Loucy (cell line): Measurements from ENCODE around the gene SLC39A8.

Experiments
- EZH2phosphoT487 ChIP-seq: fragments of 200-600 bp; IDR thresholded peaks from 2 replicates; pipeline ENCODE4 v1.6.1; 2018; ENCODE audit warnings: antibody characterized with exemption, mild to moderate bottlenecking, moderate library complexity, borderline replicate concordance
- TF ChIP-seq, protein P1 (sequence below): fragments of 200-600 bp; sonication (generic); conservative IDR thresholded peaks from 2 replicates; pipeline ENCODE4 v1.5.1; 2014; ENCODE audit warnings: mild to moderate bottlenecking, antibody characterized with exemption, low read length

DNA sequence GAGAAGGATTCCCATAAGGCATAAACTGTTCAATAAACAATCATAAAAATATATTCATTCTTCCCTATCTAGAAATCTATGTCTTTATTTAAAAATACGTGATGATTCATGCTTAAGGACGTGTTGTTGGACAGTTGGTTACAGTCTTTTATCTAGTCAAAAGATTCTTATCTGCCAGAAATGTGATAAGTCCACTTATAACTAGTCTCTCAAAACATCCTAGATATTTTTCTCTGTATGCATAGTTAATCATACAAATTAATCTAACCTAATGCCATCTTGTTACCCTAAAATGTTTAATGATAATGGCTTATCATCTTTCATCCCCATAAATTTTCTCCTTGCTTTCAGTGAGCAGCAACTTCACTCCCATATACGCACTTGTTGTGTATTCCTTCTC is 89.0 kb downstream of the SLC39A8 start:
- TF ChIP-seq, protein P1, sequence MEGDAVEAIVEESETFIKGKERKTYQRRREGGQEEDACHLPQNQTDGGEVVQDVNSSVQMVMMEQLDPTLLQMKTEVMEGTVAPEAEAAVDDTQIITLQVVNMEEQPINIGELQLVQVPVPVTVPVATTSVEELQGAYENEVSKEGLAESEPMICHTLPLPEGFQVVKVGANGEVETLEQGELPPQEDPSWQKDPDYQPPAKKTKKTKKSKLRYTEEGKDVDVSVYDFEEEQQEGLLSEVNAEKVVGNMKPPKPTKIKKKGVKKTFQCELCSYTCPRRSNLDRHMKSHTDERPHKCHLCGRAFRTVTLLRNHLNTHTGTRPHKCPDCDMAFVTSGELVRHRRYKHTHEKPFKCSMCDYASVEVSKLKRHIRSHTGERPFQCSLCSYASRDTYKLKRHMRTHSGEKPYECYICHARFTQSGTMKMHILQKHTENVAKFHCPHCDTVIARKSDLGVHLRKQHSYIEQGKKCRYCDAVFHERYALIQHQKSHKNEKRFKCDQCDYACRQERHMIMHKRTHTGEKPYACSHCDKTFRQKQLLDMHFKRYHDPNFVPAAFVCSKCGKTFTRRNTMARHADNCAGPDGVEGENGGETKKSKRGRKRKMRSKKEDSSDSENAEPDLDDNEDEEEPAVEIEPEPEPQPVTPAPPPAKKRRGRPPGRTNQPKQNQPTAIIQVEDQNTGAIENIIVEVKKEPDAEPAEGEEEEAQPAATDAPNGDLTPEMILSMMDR: no peak
- TF ChIP-seq EZH2phosphoT487: no peak
